ENCODE measurements around the gene TTLL11.

GRCh38 chr9:121871431-121872025 is 221.6 kb downstream of the TTLL11 start:
- TF ChIP-seq CTCF (conservative IDR thresholded peaks at IDR 0.05; ENCODE audit: low read length) = no peak
- TF ChIP-seq EZH2phosphoT487 (IDR thresholded peaks at IDR 0.05; ENCODE audit: borderline replicate concordance) = no peak

Data from Loucy (cell line).